GM12872 (cell line): Measurements from ENCODE around the gene MAML3.

Experiments used
- TF ChIP-seq, protein P1 (sequence below): IDR thresholded peaks from 3 replicates; pipeline ENCODE4 v1.5.1; 2011; ENCODE audit warnings: low read depth, mild to moderate bottlenecking, low read length, moderate library complexity; ENCODE audit not compliant: insufficient read depth

The MAML3 gene

DNA sequence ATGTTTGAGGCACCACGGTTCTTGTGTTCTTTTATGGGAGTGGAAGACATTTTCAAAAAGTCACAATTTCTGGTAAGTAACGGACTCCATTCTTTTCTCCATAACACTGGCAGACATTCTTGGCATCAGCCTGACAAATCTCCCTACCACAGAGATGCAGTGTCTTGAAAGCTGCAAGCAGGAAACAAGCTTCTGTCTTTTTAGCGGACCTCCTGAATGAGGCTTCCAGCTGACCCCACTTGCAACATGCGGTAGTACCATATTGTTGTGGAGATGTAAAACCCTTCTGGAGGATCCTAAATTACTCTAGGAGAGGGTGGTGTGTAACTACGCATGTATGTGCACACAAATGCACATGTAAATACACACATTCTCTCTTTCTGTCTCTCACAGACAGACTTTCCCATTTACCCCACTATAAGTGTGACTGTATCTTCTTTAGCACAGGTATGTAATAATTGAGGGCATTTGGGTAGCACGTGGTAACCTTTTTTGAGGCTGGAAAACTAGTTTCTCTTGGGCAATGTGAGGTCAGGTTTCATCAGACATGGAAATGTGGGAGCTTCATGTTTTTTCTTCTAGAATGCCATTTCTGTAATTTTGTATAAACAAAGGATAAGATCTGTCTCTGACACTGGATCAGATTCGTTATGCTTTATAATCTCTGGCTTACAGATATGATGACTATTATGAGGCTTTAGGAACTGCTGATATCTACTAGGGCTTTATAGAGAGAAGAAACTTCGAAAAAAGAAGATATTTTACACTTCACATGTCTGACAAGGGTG, 358.3 kb downstream of the MAML3 start:
- TF ChIP-seq, protein P1, sequence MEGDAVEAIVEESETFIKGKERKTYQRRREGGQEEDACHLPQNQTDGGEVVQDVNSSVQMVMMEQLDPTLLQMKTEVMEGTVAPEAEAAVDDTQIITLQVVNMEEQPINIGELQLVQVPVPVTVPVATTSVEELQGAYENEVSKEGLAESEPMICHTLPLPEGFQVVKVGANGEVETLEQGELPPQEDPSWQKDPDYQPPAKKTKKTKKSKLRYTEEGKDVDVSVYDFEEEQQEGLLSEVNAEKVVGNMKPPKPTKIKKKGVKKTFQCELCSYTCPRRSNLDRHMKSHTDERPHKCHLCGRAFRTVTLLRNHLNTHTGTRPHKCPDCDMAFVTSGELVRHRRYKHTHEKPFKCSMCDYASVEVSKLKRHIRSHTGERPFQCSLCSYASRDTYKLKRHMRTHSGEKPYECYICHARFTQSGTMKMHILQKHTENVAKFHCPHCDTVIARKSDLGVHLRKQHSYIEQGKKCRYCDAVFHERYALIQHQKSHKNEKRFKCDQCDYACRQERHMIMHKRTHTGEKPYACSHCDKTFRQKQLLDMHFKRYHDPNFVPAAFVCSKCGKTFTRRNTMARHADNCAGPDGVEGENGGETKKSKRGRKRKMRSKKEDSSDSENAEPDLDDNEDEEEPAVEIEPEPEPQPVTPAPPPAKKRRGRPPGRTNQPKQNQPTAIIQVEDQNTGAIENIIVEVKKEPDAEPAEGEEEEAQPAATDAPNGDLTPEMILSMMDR, result no peak

DNA sequence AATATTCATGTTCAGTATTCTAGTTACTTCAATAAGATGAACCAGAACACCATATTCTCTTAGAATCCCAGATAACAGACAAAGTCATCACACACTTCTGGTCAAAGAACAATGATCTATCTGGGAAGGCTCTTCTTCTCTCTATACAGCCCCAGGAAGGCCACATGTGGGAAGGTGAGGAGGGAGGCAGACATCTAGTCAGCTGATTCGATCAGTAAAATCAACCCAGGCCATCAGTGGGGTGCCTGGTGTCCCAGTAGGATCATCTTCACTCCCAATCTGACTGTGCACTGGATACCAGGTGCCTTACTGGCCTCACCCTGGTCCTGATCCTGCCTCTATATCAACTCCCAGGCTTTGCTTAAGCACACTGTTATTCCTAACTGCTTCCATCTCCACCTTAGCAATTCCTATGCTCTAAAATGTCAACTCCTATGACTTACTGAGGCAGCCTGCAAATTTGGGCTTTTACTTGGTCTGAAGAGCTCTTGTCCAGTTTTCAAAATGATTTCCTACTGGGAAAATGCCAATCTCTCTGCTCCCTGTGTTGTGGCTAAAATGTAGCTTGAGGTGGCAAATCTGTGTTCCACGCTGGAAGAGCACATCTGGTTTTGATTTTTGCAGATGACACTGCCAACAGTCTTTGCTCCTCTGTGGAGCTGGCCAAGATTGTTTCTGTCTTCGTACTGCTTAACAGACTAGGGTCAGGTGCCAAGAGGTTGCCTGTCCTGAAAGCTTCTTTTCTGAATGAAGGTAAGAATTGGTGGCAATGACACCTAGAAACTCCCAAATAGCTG, 359.6 kb downstream of the MAML3 start:
- TF ChIP-seq, protein P1, result no peak

DNA sequence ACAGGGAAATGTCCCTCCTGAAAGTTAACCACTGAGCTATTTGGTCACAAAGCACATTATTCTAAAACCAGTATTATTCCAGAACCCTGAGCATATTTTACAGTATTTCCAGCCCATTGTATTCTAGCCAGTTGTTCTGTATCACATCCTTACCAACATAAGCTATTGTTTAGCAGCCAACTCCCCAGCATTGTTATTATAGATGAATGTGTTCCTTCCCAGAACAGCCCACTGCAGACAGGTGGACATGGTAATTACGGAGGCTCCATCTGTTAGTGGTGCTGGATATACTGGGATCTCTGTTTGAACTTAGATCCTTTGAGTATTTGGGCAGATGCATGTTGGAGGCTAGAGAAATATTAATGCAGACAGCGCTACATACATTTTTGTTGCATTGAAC, 362.3 kb downstream of the MAML3 start:
- TF ChIP-seq, protein P1, result no peak

DNA sequence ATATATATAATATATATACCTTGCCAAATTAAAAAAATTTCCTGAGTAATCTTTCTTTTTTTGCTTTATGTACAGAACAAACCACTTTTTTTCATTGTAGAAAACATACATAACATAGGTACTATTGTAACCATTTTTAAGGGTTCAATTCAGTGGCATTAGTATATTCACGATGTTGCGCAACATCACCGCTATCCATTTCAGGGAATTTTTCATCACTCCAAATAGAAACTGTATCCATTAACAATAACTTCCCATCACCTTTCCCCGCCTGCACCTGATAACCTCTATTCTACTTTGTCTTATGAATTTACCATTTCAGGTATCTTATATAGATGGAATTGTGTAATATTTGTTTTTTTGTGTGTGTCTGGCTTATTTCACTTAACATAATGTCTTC, 363.7 kb downstream of the MAML3 start:
- TF ChIP-seq, protein P1, result no peak

DNA sequence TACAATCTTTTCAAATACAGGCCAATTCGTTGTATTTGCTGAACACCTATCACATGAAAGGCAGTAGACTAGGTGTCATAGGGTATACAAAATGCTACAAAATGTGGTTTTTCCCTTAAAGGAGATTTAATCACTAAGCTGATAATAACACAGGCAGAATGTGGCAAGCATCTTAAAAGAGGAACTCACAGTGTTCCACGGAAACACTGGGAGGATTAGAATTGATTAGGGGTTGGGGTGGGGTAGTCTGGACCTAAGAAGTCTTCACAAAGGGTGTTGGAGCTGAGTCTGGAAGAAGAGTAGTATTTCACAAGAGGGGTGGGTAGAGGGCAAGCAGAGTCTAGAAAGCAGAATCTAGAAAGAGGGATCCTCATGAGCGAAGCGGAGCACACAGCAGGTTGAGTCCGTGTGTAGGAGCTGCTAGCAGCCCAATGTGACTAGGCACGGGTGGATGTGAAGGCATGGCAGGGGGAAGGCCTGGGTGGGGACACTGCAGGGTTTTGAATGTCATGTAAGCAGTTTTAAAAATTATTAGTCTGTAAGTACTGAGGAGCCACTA, 364.8 kb downstream of the MAML3 start:
- TF ChIP-seq, protein P1, result no peak

DNA sequence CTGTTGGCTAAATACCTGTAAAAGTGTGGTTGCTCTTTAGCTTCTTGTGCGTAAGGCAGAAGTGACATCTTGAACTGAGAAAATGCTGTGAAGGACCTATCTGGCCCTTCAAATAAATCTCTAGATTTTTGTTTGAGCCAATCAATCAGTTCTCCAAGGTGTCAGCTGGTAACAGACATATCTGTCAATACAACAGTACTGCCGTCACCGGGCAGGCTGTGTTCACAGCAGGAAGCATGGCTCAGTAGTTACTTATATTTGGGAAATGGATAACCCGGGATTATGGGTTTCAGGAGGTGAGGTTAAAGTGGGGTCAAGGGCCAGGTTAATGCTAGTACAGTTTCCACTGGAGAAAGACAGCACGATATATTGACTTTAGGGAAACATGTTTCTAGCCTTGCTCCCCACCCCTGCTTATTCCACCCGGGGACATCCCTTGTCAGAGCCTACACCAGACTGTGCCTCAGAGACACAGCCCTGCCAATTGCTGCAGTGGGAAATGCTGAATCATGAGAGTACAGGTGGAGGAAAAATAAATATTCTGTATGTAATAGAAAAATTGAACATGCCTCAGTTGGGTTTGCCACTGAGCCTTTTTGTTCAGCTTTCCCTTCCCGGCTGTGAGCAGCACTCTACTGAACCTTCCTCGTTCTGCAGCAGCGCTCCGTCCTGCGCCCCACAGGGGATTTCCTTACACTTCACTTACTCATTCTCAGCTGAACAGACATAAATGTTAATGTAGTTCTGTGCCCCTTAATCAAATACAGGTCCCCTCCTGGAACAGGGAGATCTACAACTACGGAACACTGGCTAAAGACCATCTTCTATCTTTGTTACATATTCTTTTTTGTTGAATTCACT, 367.3 kb downstream of the MAML3 start:
- TF ChIP-seq, protein P1, result no peak

DNA sequence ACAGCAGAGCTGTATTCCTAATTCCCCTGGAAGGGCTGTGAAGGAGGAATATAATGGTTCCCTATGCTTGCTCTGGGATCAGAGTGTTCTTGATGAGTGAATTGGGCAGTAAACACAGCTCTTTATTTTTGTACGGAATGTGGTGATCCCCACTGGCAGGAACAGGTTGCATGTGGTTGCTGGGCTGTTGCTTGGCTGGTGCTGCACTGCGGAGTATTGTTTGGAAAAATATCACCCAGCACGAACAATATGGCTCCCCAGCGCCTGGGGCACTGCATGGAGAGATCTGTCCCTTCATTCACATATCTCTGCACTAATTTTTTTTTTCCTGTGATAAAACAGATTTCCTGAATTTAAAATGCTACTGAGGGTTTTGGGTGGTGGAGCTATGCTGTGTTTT, 368.6 kb downstream of the MAML3 start:
- TF ChIP-seq, protein P1, result no peak
